Endothelial cell of umbilical vein (primary cell): ENCODE results near the gene ZFP62. TPM values are rescaled to one million over a fixed set of nuclear protein-coding genes. Genes with fewer than 3 reads are reported as not detected.

ENCODE experiments used
- BruUV-seq: library from RNA; stranded (reverse); fragments of 400-500 nt; replicated peaks from 2 replicates; lab custom pipeline; 2021; lab: Mats Ljungman, UMichigan
- CTCF ChIA-PET: fragments of 300-600, 350-600 bp; sonication (Branson Sonifier 250); formaldehyde crosslinking; loops from one replicate; lab custom pipeline; 2021; ENCODE audit warnings: antibody characterized with exemption, inconsistent platforms; lab: Charles Lee
- POLR2A ChIA-PET: fragments of 300-600, 350-600 bp; sonication (Branson Sonifier 250); formaldehyde crosslinking; loops from one replicate; lab custom pipeline; 2021; ENCODE audit warnings: antibody characterized with exemption, inconsistent platforms; lab: Charles Lee
- DNase-seq: peaks from one replicate; pipeline ENCODE4 v3.0.0-alpha.2; 2011; ENCODE audit warnings: low read depth, low spot score
- FAIRE-seq: peaks from 2 replicates; lab custom pipeline; 2011; peaks lifted over from hg19 to GRCh38; lab: Jason Lieb, UNC
- H2AFZ ChIP-seq: 2 replicates; pipeline ENCODE4 v1.6.0; 2012; ENCODE audit warnings: low read depth, low read length, control low read depth, inconsistent platforms
- H3K27ac ChIP-seq: 2 replicates; pipeline ENCODE4 v1.5.1; 2011; ENCODE audit warnings: low read depth, mild to moderate bottlenecking, control low read depth, low read length, moderate library complexity; ENCODE audit not compliant: insufficient read depth
- H3K27me3 ChIP-seq, 2 experiments: 2 replicates each; pipeline versions ENCODE4 v1.6.0 to v1.6.1; 2011; ENCODE audit warnings: low read length in 2 of 2, mixed read lengths in 1 of 2; ENCODE audit not compliant: control insufficient read depth in 2 of 2, insufficient read depth in 2 of 2
- H3K36me3 ChIP-seq, 2 experiments: 2 replicates in 1 of 2; 3 replicates in 1 of 2; pipeline ENCODE4 v1.5.1; 2011; ENCODE audit warnings: low read length in 2 of 2, mild to moderate bottlenecking in 1 of 2, moderate library complexity in 1 of 2; ENCODE audit not compliant: control insufficient read depth in 2 of 2, insufficient read depth in 2 of 2; ENCODE audit errors: extremely low read depth in 1 of 2
- H3K4me1 ChIP-seq: 3 replicates; pipeline ENCODE4 v1.5.1; 2011; ENCODE audit warnings: mild to moderate bottlenecking, low read length; ENCODE audit not compliant: control insufficient read depth, insufficient read depth; ENCODE audit errors: extremely low read depth
- H3K4me2 ChIP-seq: 2 replicates; pipeline ENCODE4 v1.6.1; 2011; ENCODE audit warnings: low read length, control low read depth, mixed read lengths; ENCODE audit not compliant: insufficient read depth
- H3K4me3 ChIP-seq, 3 experiments: fragments of 200-600 bp in 1 of 3; sonication (generic), shearing (Covaris generic) in 1 of 3; replicated peaks in 1 of 3; 2 replicates each; pipeline ENCODE4 v1.5.1; 2011 to 2016; ENCODE audit warnings: control low read depth in 3 of 3, low read length in 3 of 3, mild to moderate bottlenecking in 2 of 3, inconsistent platforms in 1 of 3, low read depth in 1 of 3, moderate library complexity in 1 of 3; ENCODE audit not compliant: insufficient read depth in 1 of 3
- H3K79me2 ChIP-seq: 2 replicates; pipeline ENCODE4 v1.6.0; 2012; ENCODE audit warnings: low read length, inconsistent platforms; ENCODE audit not compliant: control insufficient read depth, insufficient read depth
- H3K9ac ChIP-seq: replicated peaks from 2 replicates; pipeline ENCODE3; 2011; ENCODE audit warnings: low read length, control low read depth; ENCODE audit not compliant: insufficient read depth; ENCODE audit errors: extremely low read depth
- H3K9me1 ChIP-seq: replicated peaks from 3 replicates; pipeline ENCODE4 v1.6.0; 2011; ENCODE audit warnings: mild to moderate bottlenecking, low read length; ENCODE audit not compliant: control insufficient read depth, insufficient read depth; ENCODE audit errors: extremely low read depth
- H3K9me3 ChIP-seq: replicated peaks from 2 replicates; pipeline ENCODE4 v1.5.1; 2012; ENCODE audit warnings: low read length, inconsistent platforms; ENCODE audit not compliant: control insufficient read depth, insufficient read depth
- H4K20me1 ChIP-seq: replicated peaks from 2 replicates; pipeline ENCODE3; 2011; ENCODE audit warnings: mild to moderate bottlenecking, low read length; ENCODE audit not compliant: control insufficient read depth, insufficient read depth; ENCODE audit errors: extremely low read depth
- CTCF ChIP-seq, 2 donors: IDR thresholded peaks; 1 replicate in 1 of 2; 2 replicates in 1 of 2; pipeline ENCODE4 v1.5.1; 2011; ENCODE audit warnings: low read length in 2 of 2, mild to moderate bottlenecking in 2 of 2, moderate library complexity in 2 of 2, control low read depth in 1 of 2, inconsistent platforms in 1 of 2, low read depth in 1 of 2; ENCODE audit not compliant: insufficient read depth in 1 of 2; ENCODE audit errors: extremely low read depth in 1 of 2
- EZH2 ChIP-seq: IDR thresholded peaks from 2 replicates; pipeline ENCODE4 v1.6.1; 2012; ENCODE audit warnings: borderline replicate concordance, low read depth, mild to moderate bottlenecking, moderate library complexity, low read length, inconsistent platforms; ENCODE audit not compliant: severe bottlenecking
- FOS ChIP-seq: IDR thresholded peaks from 2 replicates; pipeline ENCODE4 v1.6.1; 2011; ENCODE audit warnings: mild to moderate bottlenecking, low read length, moderate library complexity, borderline replicate concordance; ENCODE audit not compliant: insufficient read depth
- GATA2 ChIP-seq: IDR thresholded peaks from 2 replicates; pipeline ENCODE4 v1.7.0; 2011; ENCODE audit warnings: low read depth, mild to moderate bottlenecking, moderate library complexity, mixed read lengths, low read length; ENCODE audit not compliant: insufficient read length, insufficient read depth
- JUN ChIP-seq: IDR thresholded peaks from 2 replicates; pipeline ENCODE4 v1.6.1; 2011; ENCODE audit warnings: borderline replicate concordance, low read depth; ENCODE audit not compliant: insufficient read length, insufficient read depth
- MAX ChIP-seq: IDR thresholded peaks from 2 replicates; pipeline ENCODE4 v1.6.1; 2011; ENCODE audit not compliant: insufficient read depth, insufficient read length
- MYC ChIP-seq: IDR thresholded peaks from one replicate; pipeline ENCODE4 v1.6.1; 2011; ENCODE audit warnings: mild to moderate bottlenecking, low read depth, low read length
- POLR2A ChIP-seq: IDR thresholded peaks from 2 replicates; pipeline ENCODE4 v1.6.1; 2012; ENCODE audit warnings: low read depth, mild to moderate bottlenecking, control low read depth, low read length
- POLR2AphosphoS5 ChIP-seq: IDR thresholded peaks from 2 replicates; pipeline ENCODE4 v1.6.1; 2012; ENCODE audit warnings: low read depth, mild to moderate bottlenecking, control low read depth, low read length, moderate library complexity; ENCODE audit not compliant: insufficient read depth
- dilution Hi-C: fragments of 300-500 bp; cut with MboI; formaldehyde crosslinking; loops from one replicate; pipeline ENCODE4 v1.15.0; 2019; ENCODE audit warnings: low sequenced_read_pairs; ENCODE audit not compliant: extremely low pct_ligation_motif_present
- intact Hi-C: fragments of 100-400 bp; cut with micrococcal nuclease; formaldehyde crosslinking; loops from one replicate; pipeline ENCODE4 v1.10.0; 2022
- polyA plus RNA-seq, 4 experiments: library from polyadenylated mRNA; depleted of rRNA in 3 of 4; stranded (reverse) in 3 of 4; unstranded in 1 of 4; fragments of >200 nt; gene quantifications; 2 replicates each; pipeline versions ENCODE4 v1.2.1 to v1.2.3, GENCODE V29; 2011 to 2012; ENCODE audit warnings: missing spikeins in 1 of 4
- total RNA-seq: library from RNA; stranded (reverse); gene quantifications from 2 replicates; pipeline ENCODE4 v1.2.3, GENCODE V29; 2021

ZFP62 gene
- total and polyA plus RNA-seq, 2 donors (not counting 3 experiments of a cell fraction or from before 2014, with no cell fraction given): 3.7 to 19.7 TPM

- Histone ChIP-seq H3K9ac (no peak overlapping the region), H2AFZ (no peak overlapping the region), H3K4me1 (no peaks in the 10 kb centered on the region), H3K79me2 (no peaks in the 10 kb centered on the region), H4K20me1 (no peaks in the 10 kb centered on the region), H3K9me3 (no peaks in the 10 kb centered on the region), H3K4me3 (no peak overlapping the region), H3K27ac (no peak overlapping the region), H3K36me3 (peaks cover 0 to 10% of the 10 kb centered on the region in 2 experiments), H3K27me3 (no peaks in the 10 kb centered on the region), H3K4me2 (no peak overlapping the region), H3K9me1 (no peaks in the 10 kb centered on the region)
- no peak for FAIRE-seq
- no peak for DNase-seq
- intact Hi-C loops: no loop called here
- POLR2A ChIA-PET: no interaction called here
- no TSS peak for BruUV-seq
- dilution Hi-C loops: no loop called here
- TF ChIP-seq MYC (no peak), CTCF (IDR thresholded peaks at IDR 0.05; ENCODE audit: extremely low read depth in 1 of 2, insufficient read depth in 1 of 2, low read depth in 1 of 2, low read length in 2 of 2) (no peak), POLR2AphosphoS5 (no peak), EZH2 (no peak), GATA2 (no peak), MAX (no peak), POLR2A (no peak), JUN (no peak), FOS (no peak)
- CTCF ChIA-PET: interaction anchor here (1.1 kb wide), 1 partner anchor 32 kb away, joined by 4 read pairs; no protein-coding TSS in a partner anchor
Measured at GRCh38 chr5:180837478-180837877, 23.6 kb downstream of the ZFP62 start.
